Retina (tissue), 1 donor: ENCODE results near the gene AAMP.
A peak's percentile ranks its signal among the peaks of the same experiment; 100 is the strongest.
"Not testable (repeated sequence)": the region's sequence is repeated elsewhere in the genome, so short reads cannot be mapped to it uniquely, and the experiment has no call there.

Source experiments
- DNase-seq: peaks from one replicate; pipeline ENCODE4 v3.0.0-alpha.2; 2016

The AAMP gene

GRCh38 chr2:218273908-218274249 is 3.9 kb upstream of the AAMP start:
- no peak for DNase-seq

- DNase-seq, result not testable (repeated sequence)
Observed at GRCh38 chr2:218273214-218273907, 3.4 kb upstream of the AAMP start.

GRCh38 chr2:218272531-218273212 is 2.7 kb upstream of the AAMP start:
- DNase-seq, result peak; percentile 76

DNA sequence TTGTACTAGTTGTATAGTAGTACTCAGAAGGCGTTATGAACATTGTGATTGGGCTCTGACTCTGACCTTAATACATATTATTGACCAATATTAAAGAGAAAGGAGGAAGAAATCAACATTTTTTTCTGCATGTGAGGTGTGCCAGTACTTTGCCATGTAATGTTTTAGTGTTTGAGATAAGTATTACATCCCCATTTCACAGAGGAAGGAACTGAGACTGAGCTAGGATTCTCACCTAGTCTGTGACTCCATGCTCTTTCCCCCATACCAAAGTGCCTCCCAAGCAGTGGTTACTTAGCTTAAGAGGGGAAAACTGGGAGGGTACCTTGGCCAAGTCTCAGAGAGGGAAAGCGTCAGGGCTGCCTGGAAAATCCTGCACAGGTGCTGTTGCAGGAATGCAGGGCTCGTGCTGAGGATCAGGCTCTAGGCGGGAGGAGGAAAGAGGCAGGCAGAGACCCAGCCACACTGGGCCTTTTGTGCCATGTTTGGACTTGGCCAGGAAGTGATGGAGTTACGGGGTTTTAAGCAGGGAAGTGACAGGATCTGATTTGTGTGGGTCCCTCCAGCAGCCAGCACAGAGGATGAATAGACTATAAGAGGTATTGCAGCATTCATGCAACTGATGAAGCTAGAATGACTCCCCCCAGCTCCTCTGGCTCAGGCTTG is 2.1 kb upstream of the AAMP start:
- no peak for DNase-seq

GRCh38 chr2:218271487-218271797 is 1.5 kb upstream of the AAMP start:
- DNase-seq, result no peak

GRCh38 chr2:218270721-218271486 is 967 bp upstream of the AAMP start:
- no peak for DNase-seq

- no peak for DNase-seq
Observed at GRCh38 chr2:218267259-218267658, 2.7 kb downstream of the AAMP start.

DNA sequence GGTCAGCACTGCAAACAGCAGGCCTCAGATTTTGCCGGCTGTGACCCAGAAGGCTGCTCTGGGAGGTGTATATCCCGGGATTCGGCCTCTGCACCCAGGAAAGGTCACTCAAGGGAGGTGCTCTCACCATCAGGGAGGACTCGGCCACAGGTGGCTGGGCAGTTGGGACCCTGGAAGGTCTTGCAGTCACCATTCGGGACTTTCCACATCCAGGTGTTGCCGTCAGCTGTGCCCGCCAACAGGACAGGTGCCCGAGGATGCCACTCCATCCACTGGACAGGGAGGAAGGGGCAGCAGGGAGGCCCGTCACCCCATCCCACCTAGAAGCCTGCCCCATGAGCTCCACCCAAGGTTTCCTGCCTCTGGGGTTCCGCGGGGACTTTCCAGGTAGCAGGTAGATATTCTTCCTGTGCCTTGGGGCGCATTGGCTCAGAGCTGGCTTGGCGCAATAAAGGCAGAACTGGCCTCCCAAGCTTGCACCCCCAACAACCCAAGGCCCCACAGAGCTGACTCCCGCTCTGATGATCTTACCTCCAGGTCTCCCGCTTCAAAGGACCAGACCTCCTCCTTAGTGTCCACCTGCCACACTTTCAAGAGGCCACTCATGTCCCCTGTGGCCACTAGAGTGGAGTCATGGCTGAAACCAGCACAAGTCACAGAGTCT is 3.5 kb downstream of the AAMP start:
- DNase-seq, result no peak

DNA sequence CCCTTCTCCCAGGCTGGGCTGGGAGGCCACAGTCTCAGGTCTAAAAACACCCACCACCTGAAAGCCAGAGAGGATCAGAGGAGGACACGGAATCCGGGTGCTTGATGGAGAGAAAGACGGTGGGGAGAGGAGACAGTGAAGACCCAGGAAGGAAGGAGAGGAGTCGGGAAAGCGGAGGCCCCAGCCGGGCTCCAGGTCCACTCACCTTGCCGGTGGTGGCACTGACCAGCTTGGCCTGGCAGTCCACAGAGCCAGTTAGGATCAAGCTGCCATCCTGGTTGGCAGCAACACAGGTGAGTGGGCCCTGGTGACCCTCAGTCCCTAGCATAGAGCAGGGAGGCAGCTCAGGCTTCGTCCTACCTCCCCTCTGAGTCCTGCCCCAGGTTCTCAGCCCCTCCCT is 4.3 kb downstream of the AAMP start:
- no peak for DNase-seq

DNA sequence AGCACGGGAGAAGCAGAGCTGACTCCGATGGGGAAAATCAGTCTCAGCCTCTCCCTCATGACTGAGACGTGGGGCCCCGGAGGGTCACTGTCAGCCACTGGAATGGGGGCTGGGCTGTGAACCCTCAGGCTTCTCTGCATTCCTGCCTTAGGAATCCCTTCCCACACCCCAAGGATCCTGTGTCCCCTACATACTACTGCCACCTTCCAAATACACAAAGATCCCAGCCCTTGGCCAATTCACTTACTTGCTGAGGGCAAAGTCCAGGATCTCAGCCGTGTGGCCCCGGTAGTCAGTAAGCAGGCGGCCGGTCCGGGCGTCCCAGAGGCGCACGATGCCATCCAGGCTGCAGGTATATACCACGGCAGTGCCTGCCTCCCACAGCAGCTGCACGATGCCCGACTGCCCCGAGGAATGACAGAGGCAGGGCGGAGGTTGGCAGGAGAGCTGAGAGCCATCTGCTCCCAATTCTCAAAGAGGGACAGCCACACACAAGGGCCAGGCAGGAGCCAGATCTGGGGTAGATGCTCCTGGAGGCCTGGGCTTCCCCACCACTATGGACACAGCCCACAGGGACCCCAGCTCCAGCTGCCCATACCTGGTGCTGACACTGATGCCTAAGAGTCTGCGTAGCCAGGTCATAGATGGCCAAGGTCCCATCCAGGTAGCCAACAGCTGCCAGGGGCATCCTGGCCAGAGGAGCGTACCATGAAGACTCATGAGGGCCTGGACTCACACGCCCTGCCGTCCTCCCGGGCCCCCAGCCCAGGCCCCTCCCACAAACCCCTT is 5.0 kb downstream of the AAMP start:
- DNase-seq, result no peak

- no peak for DNase-seq
Observed at GRCh38 chr2:218263817-218264641, 5.9 kb downstream of the AAMP start.

DNA sequence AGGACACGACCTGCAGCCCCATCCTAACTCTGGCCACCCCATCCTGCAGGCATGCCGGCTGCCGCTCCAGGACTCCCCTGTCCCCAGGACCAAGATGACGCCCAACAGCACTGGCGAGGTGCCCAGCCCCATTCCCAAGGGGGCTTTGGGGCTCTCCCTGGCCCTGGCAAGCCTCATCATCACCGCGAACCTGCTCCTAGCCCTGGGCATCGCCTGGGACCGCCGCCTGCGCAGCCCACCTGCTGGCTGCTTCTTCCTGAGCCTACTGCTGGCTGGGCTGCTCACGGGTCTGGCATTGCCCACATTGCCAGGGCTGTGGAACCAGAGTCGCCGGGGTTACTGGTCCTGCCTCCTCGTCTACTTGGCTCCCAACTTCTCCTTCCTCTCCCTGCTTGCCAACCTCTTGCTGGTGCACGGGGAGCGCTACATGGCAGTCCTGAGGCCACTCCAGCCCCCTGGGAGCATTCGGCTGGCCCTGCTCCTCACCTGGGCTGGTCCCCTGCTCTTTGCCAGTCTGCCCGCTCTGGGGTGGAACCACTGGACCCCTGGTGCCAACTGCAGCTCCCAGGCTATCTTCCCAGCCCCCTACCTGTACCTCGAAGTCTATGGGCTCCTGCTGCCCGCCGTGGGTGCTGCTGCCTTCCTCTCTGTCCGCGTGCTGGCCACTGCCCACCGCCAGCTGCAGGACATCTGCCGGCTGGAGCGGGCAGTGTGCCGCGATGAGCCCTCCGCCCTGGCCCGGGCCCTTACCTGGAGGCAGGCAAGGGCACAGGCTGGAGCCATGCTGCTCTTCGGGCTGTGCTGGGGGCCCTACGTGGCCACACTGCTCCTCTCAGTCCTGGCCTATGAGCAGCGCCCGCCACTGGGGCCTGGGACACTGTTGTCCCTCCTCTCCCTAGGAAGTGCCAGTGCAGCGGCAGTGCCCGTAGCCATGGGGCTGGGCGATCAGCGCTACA is 7.0 kb downstream of the AAMP start:
- DNase-seq, result no peak

- no peak for DNase-seq
Observed at GRCh38 chr2:218262237-218262600, 7.7 kb downstream of the AAMP start.

GRCh38 chr2:218261423-218262236 is 8.3 kb downstream of the AAMP start:
- peak; percentile 56 for DNase-seq

DNA sequence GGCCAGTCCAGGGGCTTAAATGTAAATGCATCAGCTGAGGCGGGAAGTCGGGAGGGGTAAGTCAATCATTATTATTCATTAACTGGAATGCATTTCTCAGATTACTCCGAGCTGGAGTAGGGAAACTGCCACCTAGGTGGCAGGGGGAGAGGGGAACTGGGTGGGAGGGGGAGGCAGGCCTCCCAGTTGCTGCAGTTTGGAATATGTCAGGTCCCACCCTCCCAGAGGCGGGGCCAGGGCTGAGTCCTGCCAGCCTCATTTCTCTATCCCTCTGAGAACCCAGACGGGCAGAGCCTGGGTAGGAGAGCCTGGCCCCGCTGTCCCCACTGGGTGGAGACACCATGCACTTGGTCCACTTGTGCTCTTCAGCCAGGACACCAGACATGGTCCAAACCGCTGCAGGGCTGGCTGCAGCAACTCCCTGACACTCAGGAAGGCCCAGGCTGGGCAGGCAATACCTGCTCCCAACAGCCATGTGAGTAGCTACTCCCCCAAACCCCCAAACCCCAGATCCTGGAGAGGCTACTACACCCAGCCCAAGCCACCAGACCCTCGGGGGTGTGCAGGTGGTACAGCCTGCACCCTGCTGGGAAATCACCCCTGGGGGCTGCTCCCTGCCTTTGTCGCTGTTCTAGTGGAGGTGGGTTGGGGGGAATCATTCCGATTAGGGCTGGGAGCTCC is 9.1 kb downstream of the AAMP start, which contains the start of gene GPBAR1:
Gene GPBAR1 (plus strand): TSS at position 274 of the 681 bp plus-strand sequence. CDS start 1,710 bp downstream, outside the sequence.
- DNase-seq, result peak; percentile 35

DNA sequence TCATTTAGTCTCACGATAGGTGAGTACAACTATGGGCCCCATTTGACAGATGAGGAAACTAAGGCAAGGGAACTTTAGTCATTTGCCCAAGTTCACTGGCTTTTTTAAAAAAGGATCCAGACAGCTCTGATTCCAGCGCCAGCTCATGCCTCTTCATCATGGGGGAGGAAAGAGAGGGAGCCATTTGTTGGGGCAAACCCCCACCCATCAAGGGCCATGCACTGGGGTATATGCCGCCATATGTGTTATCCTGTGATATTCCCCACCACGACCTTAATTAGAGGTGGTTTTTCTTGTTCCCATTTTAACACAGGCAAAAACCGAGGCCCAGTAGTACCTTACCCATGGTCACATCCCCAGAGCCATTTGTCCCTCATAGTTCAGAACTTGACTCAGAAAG is 9.8 kb downstream of the AAMP start:
- no peak for DNase-seq

DNA sequence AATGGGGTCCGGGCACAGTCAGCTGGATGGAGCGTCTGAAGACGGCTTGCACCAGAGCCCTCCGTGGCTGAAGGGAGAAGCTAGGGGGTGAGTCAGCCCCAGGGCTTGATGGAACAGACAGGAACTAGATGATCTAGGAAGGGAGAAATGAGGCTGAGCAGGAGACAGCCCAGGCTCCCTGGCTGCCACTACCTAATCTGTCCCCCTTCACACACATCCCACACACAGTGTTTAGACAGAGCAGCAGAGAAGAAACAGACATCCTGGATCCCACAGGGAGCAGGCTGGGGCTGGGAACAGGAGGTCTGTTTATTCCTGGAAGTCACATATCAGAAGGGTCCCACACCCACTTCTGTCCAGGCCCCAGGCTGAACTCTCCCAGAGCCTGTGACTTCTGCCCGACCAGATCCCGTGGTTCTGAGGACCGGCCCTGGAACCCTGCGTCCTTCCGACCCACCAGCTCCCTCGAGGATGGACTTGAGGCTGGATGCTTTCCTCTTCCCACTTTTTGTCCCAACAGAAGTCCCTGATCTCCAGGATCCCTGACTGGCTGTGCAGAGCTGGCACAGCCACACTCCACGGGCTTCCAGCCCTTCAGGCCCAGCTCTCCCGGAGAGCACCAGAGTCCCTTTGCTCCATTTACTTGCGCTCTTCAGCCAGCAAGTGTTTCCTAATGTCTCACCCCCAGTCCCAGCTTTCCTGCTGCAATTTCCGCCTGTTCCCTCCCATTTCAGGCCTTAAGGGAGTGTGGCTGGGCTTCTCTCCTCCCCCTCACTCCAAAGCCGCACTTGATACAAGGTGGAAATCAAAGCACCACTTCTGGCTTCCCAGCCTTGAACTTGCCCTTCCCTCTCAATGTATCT is 10.6 kb downstream of the AAMP start:
- DNase-seq, result no peak
